ENCODE data around the gene TMSB10.

GRCh38 chr2:84880395-84880644 lies 25.1 kb upstream of the TMSB10 start:
- TF ChIP-seq, protein P1, sequence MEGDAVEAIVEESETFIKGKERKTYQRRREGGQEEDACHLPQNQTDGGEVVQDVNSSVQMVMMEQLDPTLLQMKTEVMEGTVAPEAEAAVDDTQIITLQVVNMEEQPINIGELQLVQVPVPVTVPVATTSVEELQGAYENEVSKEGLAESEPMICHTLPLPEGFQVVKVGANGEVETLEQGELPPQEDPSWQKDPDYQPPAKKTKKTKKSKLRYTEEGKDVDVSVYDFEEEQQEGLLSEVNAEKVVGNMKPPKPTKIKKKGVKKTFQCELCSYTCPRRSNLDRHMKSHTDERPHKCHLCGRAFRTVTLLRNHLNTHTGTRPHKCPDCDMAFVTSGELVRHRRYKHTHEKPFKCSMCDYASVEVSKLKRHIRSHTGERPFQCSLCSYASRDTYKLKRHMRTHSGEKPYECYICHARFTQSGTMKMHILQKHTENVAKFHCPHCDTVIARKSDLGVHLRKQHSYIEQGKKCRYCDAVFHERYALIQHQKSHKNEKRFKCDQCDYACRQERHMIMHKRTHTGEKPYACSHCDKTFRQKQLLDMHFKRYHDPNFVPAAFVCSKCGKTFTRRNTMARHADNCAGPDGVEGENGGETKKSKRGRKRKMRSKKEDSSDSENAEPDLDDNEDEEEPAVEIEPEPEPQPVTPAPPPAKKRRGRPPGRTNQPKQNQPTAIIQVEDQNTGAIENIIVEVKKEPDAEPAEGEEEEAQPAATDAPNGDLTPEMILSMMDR (conservative IDR thresholded peaks at IDR 0.05; ENCODE audit: low read length): no peak
- TF ChIP-seq EZH2phosphoT487 (IDR thresholded peaks at IDR 0.05; ENCODE audit: borderline replicate concordance, low read depth, low read length): no peak; the same call in 1 of the 2 replicates
